Progenitor cell of endocrine pancreas (in vitro differentiated cells): ENCODE measurements around the gene PTAR1. TPM values are rescaled to one million over a fixed set of nuclear protein-coding genes. Genes with fewer than 3 reads are reported as not detected.

ENCODE experiments used
- DNase-seq: peaks from one replicate; pipeline ENCODE4 v3.0.0; 2021; ENCODE audit warnings: low spot score; ENCODE audit not compliant: unreplicated experiment
- H3K27ac Mint-ChIP-seq: 2 replicates; pipeline ENCODE4 v1.8.0; 2021; ENCODE audit warnings: mild to moderate bottlenecking, moderate library complexity, mixed read lengths
- H3K27me3 Mint-ChIP-seq: 2 replicates; pipeline ENCODE4 v1.8.0; 2021; ENCODE audit warnings: mixed read lengths
- H3K36me3 Mint-ChIP-seq: 2 replicates; pipeline ENCODE4 v1.8.0; 2022; ENCODE audit warnings: mixed read lengths; ENCODE audit not compliant: insufficient read depth
- H3K4me1 Mint-ChIP-seq: 2 replicates; pipeline ENCODE4 v1.8.0; 2021; ENCODE audit warnings: low read depth, mixed read lengths
- H3K4me3 Mint-ChIP-seq: 2 replicates; pipeline ENCODE4 v1.8.0; 2021; ENCODE audit warnings: low read depth, mild to moderate bottlenecking, moderate library complexity, mixed read lengths
- H3K9me3 Mint-ChIP-seq: 2 replicates; pipeline ENCODE4 v1.8.0; 2021; ENCODE audit warnings: low read depth, mixed read lengths
- total RNA-seq: library from RNA; stranded (reverse); gene quantifications from 2 replicates; pipeline ENCODE4 v1.2.1, GENCODE V29; 2021
- TF ChIP-seq, protein P1 (sequence below): fragments of 200-600 bp; sonication (generic); IDR thresholded peaks from one replicate; pipeline ENCODE4 v1.5.0; 2021; ENCODE audit warnings: antibody characterized with exemption, mild to moderate bottlenecking; ENCODE audit not compliant: unreplicated experiment

The PTAR1 gene
- total RNA-seq, 1 donor from 2014 or later, result 59.3 TPM

DNA sequence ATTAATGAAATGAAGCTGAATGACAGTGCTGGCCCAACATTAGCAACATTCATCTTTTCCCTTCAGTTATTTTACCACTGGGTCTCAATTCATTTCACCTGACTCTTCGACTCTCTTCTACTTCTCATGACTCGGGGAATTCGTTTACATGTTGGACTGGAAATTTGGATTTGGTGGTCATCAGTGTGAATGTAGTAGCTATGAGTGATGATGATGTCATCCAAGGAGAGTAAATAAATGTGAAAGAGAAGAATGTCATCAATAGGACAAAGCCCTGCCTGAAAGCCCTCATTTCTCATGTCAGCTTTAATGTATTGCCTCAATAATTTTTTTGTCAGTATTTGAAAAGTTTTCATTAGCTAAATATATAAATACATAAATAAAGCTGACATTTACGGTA lies 38.9 kb upstream of the PTAR1 start:
- no peaks in the 10 kb centered on the region for H3K9me3 Mint-ChIP-seq
- TF ChIP-seq, protein P1, sequence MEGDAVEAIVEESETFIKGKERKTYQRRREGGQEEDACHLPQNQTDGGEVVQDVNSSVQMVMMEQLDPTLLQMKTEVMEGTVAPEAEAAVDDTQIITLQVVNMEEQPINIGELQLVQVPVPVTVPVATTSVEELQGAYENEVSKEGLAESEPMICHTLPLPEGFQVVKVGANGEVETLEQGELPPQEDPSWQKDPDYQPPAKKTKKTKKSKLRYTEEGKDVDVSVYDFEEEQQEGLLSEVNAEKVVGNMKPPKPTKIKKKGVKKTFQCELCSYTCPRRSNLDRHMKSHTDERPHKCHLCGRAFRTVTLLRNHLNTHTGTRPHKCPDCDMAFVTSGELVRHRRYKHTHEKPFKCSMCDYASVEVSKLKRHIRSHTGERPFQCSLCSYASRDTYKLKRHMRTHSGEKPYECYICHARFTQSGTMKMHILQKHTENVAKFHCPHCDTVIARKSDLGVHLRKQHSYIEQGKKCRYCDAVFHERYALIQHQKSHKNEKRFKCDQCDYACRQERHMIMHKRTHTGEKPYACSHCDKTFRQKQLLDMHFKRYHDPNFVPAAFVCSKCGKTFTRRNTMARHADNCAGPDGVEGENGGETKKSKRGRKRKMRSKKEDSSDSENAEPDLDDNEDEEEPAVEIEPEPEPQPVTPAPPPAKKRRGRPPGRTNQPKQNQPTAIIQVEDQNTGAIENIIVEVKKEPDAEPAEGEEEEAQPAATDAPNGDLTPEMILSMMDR, result no peak
- no peaks in the 10 kb centered on the region for H3K36me3 Mint-ChIP-seq
- peaks cover 3% of the 10 kb centered on the region for H3K4me1 Mint-ChIP-seq
- no peaks in the 10 kb centered on the region for H3K27me3 Mint-ChIP-seq
- no peak for DNase-seq
- H3K4me3 Mint-ChIP-seq, result no peak overlapping the region
- no peak overlapping the region for H3K27ac Mint-ChIP-seq

DNA sequence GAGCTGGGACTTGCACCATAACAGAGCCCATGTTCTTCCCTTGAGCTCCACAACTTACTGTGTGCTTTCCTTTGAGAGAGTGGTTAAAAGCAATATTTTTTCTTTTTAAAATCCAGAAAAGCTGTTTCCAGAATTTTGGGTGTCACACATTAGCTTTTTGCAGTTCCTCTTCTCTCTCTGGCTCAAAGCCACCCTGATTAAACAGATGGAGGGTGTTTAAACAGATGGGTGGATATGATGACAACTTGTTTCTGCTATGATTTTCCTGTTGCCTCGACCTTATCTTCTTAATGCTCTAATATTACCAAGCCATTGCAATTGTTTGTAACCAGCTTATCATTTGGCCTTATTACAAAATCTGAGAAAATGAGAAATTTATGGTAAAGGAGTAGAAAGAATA lies 37.9 kb upstream of the PTAR1 start:
- TF ChIP-seq, protein P1, result no peak
- Mint-ChIP-seq H3K27me3 (no peaks in the 10 kb centered on the region), H3K4me1 (peaks cover 3% of the 10 kb centered on the region), H3K27ac (no peak overlapping the region), H3K36me3 (no peaks in the 10 kb centered on the region), H3K4me3 (no peak overlapping the region), H3K9me3 (no peaks in the 10 kb centered on the region)
- no peak for DNase-seq

DNA sequence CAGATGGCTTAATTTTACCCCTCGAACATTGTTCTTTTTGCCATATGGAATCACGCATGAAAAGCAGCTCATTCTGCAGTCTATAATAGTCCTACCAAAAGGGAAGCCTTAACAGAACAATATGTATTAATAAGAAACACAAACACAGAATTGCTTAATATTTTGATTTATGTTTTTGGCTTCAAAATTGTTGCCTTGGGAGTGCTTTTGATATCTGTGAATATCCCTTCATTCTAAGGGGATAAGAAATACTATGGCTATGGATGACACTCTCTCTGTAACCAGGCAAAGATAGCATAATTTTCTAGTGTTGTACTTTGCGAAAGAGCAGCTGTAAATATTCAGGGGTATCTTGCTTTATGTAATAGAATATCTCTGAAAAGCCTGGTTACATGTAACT lies 34.5 kb upstream of the PTAR1 start:
- H3K4me1 Mint-ChIP-seq, result peaks cover 1% of the 10 kb centered on the region
- TF ChIP-seq, protein P1, result no peak
- H3K27ac Mint-ChIP-seq, result no peak overlapping the region

DNA sequence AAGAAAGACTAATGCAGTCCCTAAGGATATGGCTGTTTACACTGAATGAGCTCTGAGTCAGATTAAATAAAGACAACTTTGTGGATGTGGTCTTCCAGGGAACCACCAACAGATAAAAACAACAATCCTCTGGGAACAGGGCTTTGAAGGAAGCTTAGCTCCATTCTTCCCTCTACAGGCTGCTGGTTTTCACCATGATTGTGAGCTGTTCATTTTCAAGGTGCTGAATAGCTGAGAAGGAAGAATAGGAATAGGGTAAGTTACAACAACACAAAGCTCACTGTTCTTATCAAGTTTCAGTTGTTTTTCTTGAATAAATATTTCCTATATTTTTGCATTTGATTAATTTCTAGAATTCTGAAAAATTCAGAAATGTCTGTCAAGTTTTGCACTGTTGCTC lies 25.9 kb upstream of the PTAR1 start:
- no peak for DNase-seq

More for the DNA sequence above, 34.5 kb upstream of the PTAR1 start:
- Mint-ChIP-seq H3K27me3 (no peaks in the 10 kb centered on the region), H3K4me3 (no peak overlapping the region), H3K9me3 (no peaks in the 10 kb centered on the region), H3K36me3 (no peaks in the 10 kb centered on the region)
- DNase-seq, result no peak

DNA sequence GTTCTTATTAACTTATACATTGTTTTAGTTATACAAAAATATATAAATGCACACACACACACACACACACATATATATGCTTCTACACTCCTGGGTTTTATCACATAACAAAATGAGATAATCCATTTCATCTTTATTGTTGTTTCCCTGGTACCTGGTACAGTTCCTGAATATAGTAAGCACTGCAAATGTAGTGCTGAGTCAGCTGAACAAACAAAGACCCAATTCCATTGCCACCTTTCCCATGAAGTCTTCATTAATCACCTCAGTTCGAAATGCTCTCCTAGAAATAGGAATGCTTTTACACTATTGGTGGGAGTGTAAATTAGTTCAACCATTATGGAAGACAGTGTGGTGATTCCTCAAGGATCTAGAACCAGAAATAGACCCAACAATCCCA lies 13.4 kb upstream of the PTAR1 start:
- Mint-ChIP-seq H3K9me3 (peaks cover 10% of the 10 kb centered on the region), H3K27ac (no peak overlapping the region), H3K4me1 (no peaks in the 10 kb centered on the region), H3K36me3 (no peaks in the 10 kb centered on the region), H3K4me3 (no peak overlapping the region), H3K27me3 (no peaks in the 10 kb centered on the region)
- DNase-seq, result no peak
- TF ChIP-seq, protein P1, result no peak

More for the DNA sequence above, 25.9 kb upstream of the PTAR1 start:
- Mint-ChIP-seq H3K4me3 (no peak overlapping the region), H3K9me3 (peaks cover under 1% of the 10 kb centered on the region), H3K27me3 (no peaks in the 10 kb centered on the region), H3K27ac (no peak overlapping the region), H3K4me1 (no peaks in the 10 kb centered on the region), H3K36me3 (no peaks in the 10 kb centered on the region)
- TF ChIP-seq, protein P1, result no peak
